Ishikawa (cell line): ENCODE measurements around the gene ANKRD11.

Experiments used
- CEBPB ChIP-seq: IDR thresholded peaks from 2 replicates; pipeline ENCODE4 v1.6.1; 2012
- CREB1 ChIP-seq: IDR thresholded peaks from 2 replicates; pipeline ENCODE4 v1.6.1; 2012; ENCODE audit warnings: low read depth
- EGR1 ChIP-seq: IDR thresholded peaks from 2 replicates; pipeline ENCODE4 v1.6.1; 2012
- EP300 ChIP-seq: IDR thresholded peaks from 2 replicates; pipeline ENCODE4 v1.6.1; 2012; ENCODE audit warnings: borderline replicate concordance
- FOXM1 ChIP-seq: IDR thresholded peaks from 2 replicates; pipeline ENCODE4 v1.6.1; 2012; ENCODE audit warnings: low read depth, borderline replicate concordance
- MAX ChIP-seq: IDR thresholded peaks from 2 replicates; pipeline ENCODE4 v1.6.1; 2012
- NFIC ChIP-seq: IDR thresholded peaks from 2 replicates; pipeline ENCODE4 v1.6.1; 2012
- RAD21 ChIP-seq: IDR thresholded peaks from 2 replicates; pipeline ENCODE4 v1.6.1; 2012; ENCODE audit warnings: low read depth
- REST ChIP-seq: IDR thresholded peaks from 2 replicates; pipeline ENCODE4 v1.6.1; 2012; ENCODE audit warnings: low read depth, mild to moderate bottlenecking
- TAF1 ChIP-seq: IDR thresholded peaks from 2 replicates; pipeline ENCODE4 v1.6.1; 2012; ENCODE audit warnings: low read depth, mild to moderate bottlenecking
- TCF12 ChIP-seq: IDR thresholded peaks from 2 replicates; pipeline ENCODE4 v1.6.1; 2012; ENCODE audit warnings: low read depth
- TEAD4 ChIP-seq: IDR thresholded peaks from 2 replicates; pipeline ENCODE4 v1.6.1; 2012
- USF1 ChIP-seq: IDR thresholded peaks from 2 replicates; pipeline ENCODE4 v1.6.1; 2012
- YY1 ChIP-seq: IDR thresholded peaks from 2 replicates; pipeline ENCODE4 v1.6.1; 2012; ENCODE audit warnings: low read depth
- ZBTB7A ChIP-seq: IDR thresholded peaks from 2 replicates; pipeline ENCODE4 v1.6.1; 2012; ENCODE audit warnings: low read depth

ANKRD11 gene

GRCh38 chr16:89273741-89274472 is 216.5 kb downstream of the ANKRD11 start:
- TF ChIP-seq EGR1 (no peak), TCF12 (no peak)

- TF ChIP-seq EP300 (no peak), YY1 (no peak), RAD21 (no peak), NFIC (no peak), TEAD4 (no peak), USF1 (no peak), ZBTB7A (no peak), FOXM1 (no peak), CEBPB (no peak)
Observed at GRCh38 chr16:89272631-89273030, 217.7 kb downstream of the ANKRD11 start.

- TF ChIP-seq TAF1: no peak
- TF ChIP-seq EGR1: no peak
- TF ChIP-seq REST: no peak
- no peak for TF ChIP-seq CEBPB
- no peak for TF ChIP-seq USF1
- TF ChIP-seq EP300: no peak
- TF ChIP-seq MAX: no peak
- TF ChIP-seq FOXM1: no peak
- no peak for TF ChIP-seq NFIC
- no peak for TF ChIP-seq RAD21
- TF ChIP-seq ZBTB7A: no peak
- TF ChIP-seq YY1: no peak
- TF ChIP-seq TEAD4: no peak
- TF ChIP-seq TCF12: no peak
- no peak for TF ChIP-seq CREB1
Observed at GRCh38 chr16:89270666-89271345, 219.6 kb downstream of the ANKRD11 start.

GRCh38 chr16:89269805-89270665 is 220.3 kb downstream of the ANKRD11 start:
- no peak for TF ChIP-seq FOXM1
- no peak for TF ChIP-seq TAF1
- TF ChIP-seq TCF12: no peak
- TF ChIP-seq EP300: no peak
- no peak for TF ChIP-seq TEAD4
- TF ChIP-seq MAX: no peak
- no peak for TF ChIP-seq CEBPB
- TF ChIP-seq EGR1: no peak
- no peak for TF ChIP-seq ZBTB7A
- TF ChIP-seq YY1: no peak

GRCh38 chr16:89268987-89269735 is 221.2 kb downstream of the ANKRD11 start:
- no peak for TF ChIP-seq MAX
- no peak for TF ChIP-seq YY1
- no peak for TF ChIP-seq USF1
- TF ChIP-seq EP300: no peak
- TF ChIP-seq NFIC: no peak
- TF ChIP-seq REST: no peak
- TF ChIP-seq EGR1: no peak
- TF ChIP-seq TAF1: no peak
- TF ChIP-seq FOXM1: no peak
- no peak for TF ChIP-seq ZBTB7A
- TF ChIP-seq CEBPB: no peak
- TF ChIP-seq CREB1: no peak
- no peak for TF ChIP-seq TCF12
- no peak for TF ChIP-seq TEAD4
- TF ChIP-seq RAD21: no peak
